ENCODE results near the gene RNF187.
A peak's percentile ranks its signal among the peaks of the same experiment; 100 is the strongest.
"Not testable (repeated sequence)": the region's sequence is repeated elsewhere in the genome, so short reads cannot be mapped to it uniquely, and the experiment has no call there.

RNF187 gene

GRCh38 chr1:228500143-228500734 lies 13.1 kb downstream of the RNF187 start:
- no peak for DNase-seq
- no peaks in the 10 kb centered on the region for H3K9me3 Mint-ChIP-seq
- peak overlapping the region; percentile 61 for H3K4me3 Mint-ChIP-seq
- H3K36me3 Mint-ChIP-seq = peaks cover 29% of the 10 kb centered on the region
- H3K27ac Mint-ChIP-seq = peak overlapping the region; percentile 70
- H3K4me1 Mint-ChIP-seq = peaks cover 25% of the 10 kb centered on the region
- CTCF ChIA-PET = interaction anchor here (0.6 to 4.2 kb wide), 15 partner anchors 9 to 121 kb away, joined by 3 to 29 read pairs (median 4); partner anchors contain the start of gene RNF187
- peaks cover 14% of the 10 kb centered on the region for H3K27me3 Mint-ChIP-seq

GRCh38 chr1:228500901-228501871 lies 14.0 kb downstream of the RNF187 start:
- CTCF ChIA-PET = interaction anchor here (0.8 to 4.2 kb wide), 16 partner anchors 8 to 366 kb away, joined by 3 to 29 read pairs (median 4); partner anchors contain the start of gene RNF187
- Mint-ChIP-seq H3K4me3 (peak overlapping the region; percentile 61), H3K9me3 (no peaks in the 10 kb centered on the region)

GRCh38 chr1:228502522-228502921 lies 15.3 kb downstream of the RNF187 start:
- CTCF ChIA-PET = interaction anchor here (0.9 to 4.2 kb wide), 3 partner anchors 9 to 13 kb away, joined by 3 to 23 read pairs (median 3); no protein-coding TSS in a partner anchor
- Mint-ChIP-seq H3K27ac (no peak overlapping the region), H3K9me3 (no peaks in the 10 kb centered on the region), H3K27me3 (peaks cover 31% of the 10 kb centered on the region), H3K4me3 (no peak overlapping the region), H3K36me3 (peaks cover 12% of the 10 kb centered on the region), H3K4me1 (peaks cover 25% of the 10 kb centered on the region)
- no peak for DNase-seq

More at GRCh38 chr1:228500901-228501871, 14.0 kb downstream of the RNF187 start:
- H3K4me1 Mint-ChIP-seq = peaks cover 25% of the 10 kb centered on the region
- peaks cover 21% of the 10 kb centered on the region for H3K27me3 Mint-ChIP-seq
- peak; percentile 91 for DNase-seq
- H3K27ac Mint-ChIP-seq = peak overlapping the region; percentile 70
- H3K36me3 Mint-ChIP-seq = peaks cover 22% of the 10 kb centered on the region

GRCh38 chr1:228505944-228506343 lies 18.8 kb downstream of the RNF187 start:
- Mint-ChIP-seq H3K4me1 (peaks cover 15% of the 10 kb centered on the region), H3K27me3 (peaks cover 57% of the 10 kb centered on the region)
- H3K9me3 Mint-ChIP-seq, H3K4me3 Mint-ChIP-seq, DNase-seq, H3K27ac Mint-ChIP-seq, H3K36me3 Mint-ChIP-seq, CTCF ChIA-PET: not testable (repeated sequence)

- Mint-ChIP-seq H3K9me3 (no peaks in the 10 kb centered on the region), H3K4me1 (peaks cover 20% of the 10 kb centered on the region), H3K4me3 (no peak overlapping the region), H3K36me3 (no peaks in the 10 kb centered on the region), H3K27ac (no peak overlapping the region), H3K27me3 (peaks cover 64% of the 10 kb centered on the region)
- CTCF ChIA-PET = interaction anchor here (0.9 to 1.8 kb wide), 3 partner anchors 8 to 131 kb away, joined by 3 to 9 read pairs (median 4); no protein-coding TSS in a partner anchor
- DNase-seq = no peak
These were observed 20.9 kb downstream of the RNF187 start for GRCh38 chr1:228507961-228508652.

GRCh38 chr1:228508840-228509415 lies 21.7 kb downstream of the RNF187 start:
- H3K27me3 Mint-ChIP-seq = peaks cover 69% of the 10 kb centered on the region
- no peaks in the 10 kb centered on the region for H3K36me3 Mint-ChIP-seq
- CTCF ChIA-PET = interaction anchor here (0.9 to 1.8 kb wide), 3 partner anchors 8 to 132 kb away, joined by 3 to 9 read pairs (median 4); no protein-coding TSS in a partner anchor
- no peaks in the 10 kb centered on the region for H3K9me3 Mint-ChIP-seq
- no peak overlapping the region for H3K4me3 Mint-ChIP-seq
- no peak overlapping the region for H3K27ac Mint-ChIP-seq
- peaks cover 25% of the 10 kb centered on the region for H3K4me1 Mint-ChIP-seq
- no peak for DNase-seq

- CTCF ChIA-PET = interaction anchor here (1.8 kb wide), 1 partner anchor 10 kb away, joined by 9 read pairs; no protein-coding TSS in a partner anchor
- H3K9me3 Mint-ChIP-seq = no peaks in the 10 kb centered on the region
- no peaks in the 10 kb centered on the region for H3K36me3 Mint-ChIP-seq
These were observed 23.1 kb downstream of the RNF187 start for GRCh38 chr1:228510101-228510802.

GRCh38 chr1:228510803-228511413 lies 23.7 kb downstream of the RNF187 start:
- DNase-seq = no peak
- Mint-ChIP-seq H3K27ac (peak overlapping the region; percentile 0), H3K4me1 (peaks cover 25% of the 10 kb centered on the region), H3K36me3 (no peaks in the 10 kb centered on the region), H3K9me3 (no peaks in the 10 kb centered on the region), H3K4me3 (no peak overlapping the region), H3K27me3 (peaks cover 62% of the 10 kb centered on the region)
- CTCF ChIA-PET = interaction anchor here (1.9 kb wide), 1 partner anchor 10 kb away, joined by 8 read pairs; no protein-coding TSS in a partner anchor

More at GRCh38 chr1:228510101-228510802, 23.1 kb downstream of the RNF187 start:
- Mint-ChIP-seq H3K4me3 (no peak overlapping the region), H3K27ac (no peak overlapping the region), H3K27me3 (peaks cover 67% of the 10 kb centered on the region), H3K4me1 (peaks cover 25% of the 10 kb centered on the region)
- DNase-seq = no peak

GRCh38 chr1:228511546-228512445 lies 24.6 kb downstream of the RNF187 start:
- H3K4me1 Mint-ChIP-seq = peaks cover 25% of the 10 kb centered on the region
- no peaks in the 10 kb centered on the region for H3K36me3 Mint-ChIP-seq
- H3K27me3 Mint-ChIP-seq = peaks cover 61% of the 10 kb centered on the region
- H3K4me3 Mint-ChIP-seq = no peak overlapping the region
- H3K9me3 Mint-ChIP-seq = no peaks in the 10 kb centered on the region
- H3K27ac Mint-ChIP-seq = no peak overlapping the region
- DNase-seq = no peak
- CTCF ChIA-PET = interaction anchor here (0.9 to 5.4 kb wide), 3 partner anchors 9 to 39 kb away, joined by 3 to 25 read pairs (median 8); no protein-coding TSS in a partner anchor

- Mint-ChIP-seq H3K9me3 (no peaks in the 10 kb centered on the region), H3K4me3 (no peak overlapping the region), H3K36me3 (no peaks in the 10 kb centered on the region), H3K27me3 (peaks cover 65% of the 10 kb centered on the region), H3K4me1 (peaks cover 25% of the 10 kb centered on the region), H3K27ac (no peak overlapping the region)
- CTCF ChIA-PET = interaction anchor here (0.6 to 5.4 kb wide), 6 partner anchors 11 to 299 kb away, joined by 3 to 25 read pairs (median 4); no protein-coding TSS in a partner anchor
- no peak for DNase-seq
These were observed 25.6 kb downstream of the RNF187 start for GRCh38 chr1:228512781-228513198.

GRCh38 chr1:228513236-228513900 lies 26.2 kb downstream of the RNF187 start:
- H3K4me3 Mint-ChIP-seq = no peak overlapping the region
- DNase-seq = no peak
- no peaks in the 10 kb centered on the region for H3K36me3 Mint-ChIP-seq
- H3K9me3 Mint-ChIP-seq = no peaks in the 10 kb centered on the region
- H3K27ac Mint-ChIP-seq = no peak overlapping the region
- H3K4me1 Mint-ChIP-seq = peaks cover 25% of the 10 kb centered on the region
- CTCF ChIA-PET = interaction anchor here (0.6 to 5.4 kb wide), 6 partner anchors 12 to 299 kb away, joined by 3 to 25 read pairs (median 4); no protein-coding TSS in a partner anchor
- peaks cover 60% of the 10 kb centered on the region for H3K27me3 Mint-ChIP-seq

All from activated naive CD4-positive, alpha-beta T cell treated with anti-CD3 and anti-CD28 coated beads, Interleukin-2, amount 10 ng/mL, durations not matched to agents 7 days and 5 days (primary cell).